ENCODE data around the gene FRMD1. TPM values are rescaled to one million over a fixed set of nuclear protein-coding genes. Genes with fewer than 3 reads are reported as not detected.

The FRMD1 gene
- total and polyA plus RNA-seq, 2 donors (not counting 3 experiments of a cell fraction or from before 2014, with no cell fraction given), result not detected

- H3K9ac ChIP-seq (replicated peaks; ENCODE audit: extremely low read depth, insufficient read depth, low read length), result no peak overlapping the region
- H2AFZ ChIP-seq (ENCODE audit: low read depth, low read length), result no peak overlapping the region
- H3K4me3 ChIP-seq (replicated peaks in 1 of 3; ENCODE audit: insufficient read depth in 1 of 3, low read depth in 1 of 3, low read length in 3 of 3), result no peak overlapping the region
- DNase-seq (ENCODE audit: low read depth, low spot score) (no peak), FAIRE-seq (no peak)
- ChIA-PET CTCF (no interaction called here), POLR2A (no interaction called here)
- H3K79me2 ChIP-seq (ENCODE audit: control insufficient read depth, insufficient read depth, low read length), result no peaks in the 10 kb centered on the region
- H3K27ac ChIP-seq (ENCODE audit: insufficient read depth, low read depth, low read length), result no peak overlapping the region
- H3K9me1 ChIP-seq (replicated peaks; ENCODE audit: control insufficient read depth, extremely low read depth, insufficient read depth, low read length), result no peaks in the 10 kb centered on the region
- H3K36me3 ChIP-seq (ENCODE audit: control insufficient read depth in 2 of 2, extremely low read depth in 1 of 2, insufficient read depth in 2 of 2, low read length in 2 of 2), result no peaks in the 10 kb centered on the region
- no peaks in the 10 kb centered on the region for H3K9me3 ChIP-seq (replicated peaks; ENCODE audit: control insufficient read depth, insufficient read depth, low read length)
- no peak overlapping the region for H3K4me2 ChIP-seq (ENCODE audit: insufficient read depth, low read length)
- no TSS peak for BruUV-seq (replicated peaks)
- H3K27me3 ChIP-seq (ENCODE audit: control insufficient read depth in 2 of 2, insufficient read depth in 2 of 2, low read length in 2 of 2), result no peaks in the 10 kb centered on the region
- no peaks in the 10 kb centered on the region for H3K4me1 ChIP-seq (ENCODE audit: control insufficient read depth, extremely low read depth, insufficient read depth, low read length)
- dilution Hi-C loops (cut with MboI; ENCODE audit: extremely low pct_ligation_motif_present, low sequenced_read_pairs) (no loop called here), intact Hi-C loops (cut with micrococcal nuclease) (loop anchor here (1.0 to 5.0 kb wide), 2 partner anchors 81 to 143 kb away; no protein-coding TSS in a partner anchor)
- TF ChIP-seq EZH2 (IDR thresholded peaks at IDR 0.05; ENCODE audit: borderline replicate concordance, low read depth, low read length, severe bottlenecking) (no peak), CTCF (IDR thresholded peaks at IDR 0.05; ENCODE audit: extremely low read depth in 1 of 2, insufficient read depth in 1 of 2, low read depth in 1 of 2, low read length in 2 of 2) (no peak), GATA2 (IDR thresholded peaks at IDR 0.05; ENCODE audit: insufficient read depth, insufficient read length, low read depth, low read length) (no peak), MAX (IDR thresholded peaks at IDR 0.05; ENCODE audit: insufficient read depth, insufficient read length) (no peak), POLR2A (IDR thresholded peaks at IDR 0.05; ENCODE audit: low read depth, low read length) (no peak), FOS (IDR thresholded peaks at IDR 0.05; ENCODE audit: borderline replicate concordance, insufficient read depth, low read length) (no peak), MYC (IDR thresholded peaks at IDR 0.05; ENCODE audit: low read depth, low read length) (no peak), JUN (IDR thresholded peaks at IDR 0.05; ENCODE audit: borderline replicate concordance, insufficient read depth, insufficient read length, low read depth) (no peak), POLR2AphosphoS5 (IDR thresholded peaks at IDR 0.05; ENCODE audit: insufficient read depth, low read depth, low read length) (no peak)
- H4K20me1 ChIP-seq (replicated peaks; ENCODE audit: control insufficient read depth, extremely low read depth, insufficient read depth, low read length), result no peaks in the 10 kb centered on the region
Measured at GRCh38 chr6:168051648-168052047, 27.4 kb downstream of the FRMD1 start.
